ENCODE data around the gene GPR61.

Gene GPR61

DNA sequence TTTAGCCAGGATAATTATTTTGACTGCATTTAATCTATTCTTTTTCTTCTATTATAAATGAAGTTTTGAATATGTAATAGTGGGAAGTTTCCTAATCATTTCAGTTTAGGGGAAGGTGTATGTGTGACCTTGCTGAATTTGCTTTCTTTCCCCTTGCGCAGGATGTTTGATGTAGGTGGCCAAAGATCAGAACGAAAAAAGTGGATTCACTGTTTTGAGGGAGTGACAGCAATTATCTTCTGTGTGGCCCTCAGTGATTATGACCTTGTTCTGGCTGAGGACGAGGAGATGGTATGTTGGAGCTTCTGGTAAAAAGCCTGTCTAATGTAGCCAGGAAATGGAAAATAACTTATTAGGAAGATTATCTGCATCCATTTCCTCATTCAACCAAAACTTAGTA is 46.4 kb downstream of the GPR61 start:
- Histone ChIP-seq H3K4me3 (replicated peaks; ENCODE audit: insufficient read depth, low read length) (no peak overlapping the region), H3K27ac (replicated peaks) (peak overlapping the region; percentile 39; the same call in 1 of the 2 replicates), H3K27me3 (ENCODE audit: insufficient read depth, poor library complexity, severe bottlenecking) (no peaks in the 10 kb centered on the region)
- no peak for DNase-seq (ENCODE audit: low read depth in 1 of 2, low spot score in 1 of 2)
- TF ChIP-seq SPI1 (IDR thresholded peaks at IDR 0.05; ENCODE audit: borderline replicate concordance, low read depth): no peak
- TF ChIP-seq, protein P1, sequence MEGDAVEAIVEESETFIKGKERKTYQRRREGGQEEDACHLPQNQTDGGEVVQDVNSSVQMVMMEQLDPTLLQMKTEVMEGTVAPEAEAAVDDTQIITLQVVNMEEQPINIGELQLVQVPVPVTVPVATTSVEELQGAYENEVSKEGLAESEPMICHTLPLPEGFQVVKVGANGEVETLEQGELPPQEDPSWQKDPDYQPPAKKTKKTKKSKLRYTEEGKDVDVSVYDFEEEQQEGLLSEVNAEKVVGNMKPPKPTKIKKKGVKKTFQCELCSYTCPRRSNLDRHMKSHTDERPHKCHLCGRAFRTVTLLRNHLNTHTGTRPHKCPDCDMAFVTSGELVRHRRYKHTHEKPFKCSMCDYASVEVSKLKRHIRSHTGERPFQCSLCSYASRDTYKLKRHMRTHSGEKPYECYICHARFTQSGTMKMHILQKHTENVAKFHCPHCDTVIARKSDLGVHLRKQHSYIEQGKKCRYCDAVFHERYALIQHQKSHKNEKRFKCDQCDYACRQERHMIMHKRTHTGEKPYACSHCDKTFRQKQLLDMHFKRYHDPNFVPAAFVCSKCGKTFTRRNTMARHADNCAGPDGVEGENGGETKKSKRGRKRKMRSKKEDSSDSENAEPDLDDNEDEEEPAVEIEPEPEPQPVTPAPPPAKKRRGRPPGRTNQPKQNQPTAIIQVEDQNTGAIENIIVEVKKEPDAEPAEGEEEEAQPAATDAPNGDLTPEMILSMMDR (IDR thresholded peaks at IDR 0.05; ENCODE audit: insufficient read depth, low read length): no peak
- no peak for TF ChIP-seq GABPA (IDR thresholded peaks at IDR 0.05; ENCODE audit: low read depth)
- TF ChIP-seq, protein P2, sequence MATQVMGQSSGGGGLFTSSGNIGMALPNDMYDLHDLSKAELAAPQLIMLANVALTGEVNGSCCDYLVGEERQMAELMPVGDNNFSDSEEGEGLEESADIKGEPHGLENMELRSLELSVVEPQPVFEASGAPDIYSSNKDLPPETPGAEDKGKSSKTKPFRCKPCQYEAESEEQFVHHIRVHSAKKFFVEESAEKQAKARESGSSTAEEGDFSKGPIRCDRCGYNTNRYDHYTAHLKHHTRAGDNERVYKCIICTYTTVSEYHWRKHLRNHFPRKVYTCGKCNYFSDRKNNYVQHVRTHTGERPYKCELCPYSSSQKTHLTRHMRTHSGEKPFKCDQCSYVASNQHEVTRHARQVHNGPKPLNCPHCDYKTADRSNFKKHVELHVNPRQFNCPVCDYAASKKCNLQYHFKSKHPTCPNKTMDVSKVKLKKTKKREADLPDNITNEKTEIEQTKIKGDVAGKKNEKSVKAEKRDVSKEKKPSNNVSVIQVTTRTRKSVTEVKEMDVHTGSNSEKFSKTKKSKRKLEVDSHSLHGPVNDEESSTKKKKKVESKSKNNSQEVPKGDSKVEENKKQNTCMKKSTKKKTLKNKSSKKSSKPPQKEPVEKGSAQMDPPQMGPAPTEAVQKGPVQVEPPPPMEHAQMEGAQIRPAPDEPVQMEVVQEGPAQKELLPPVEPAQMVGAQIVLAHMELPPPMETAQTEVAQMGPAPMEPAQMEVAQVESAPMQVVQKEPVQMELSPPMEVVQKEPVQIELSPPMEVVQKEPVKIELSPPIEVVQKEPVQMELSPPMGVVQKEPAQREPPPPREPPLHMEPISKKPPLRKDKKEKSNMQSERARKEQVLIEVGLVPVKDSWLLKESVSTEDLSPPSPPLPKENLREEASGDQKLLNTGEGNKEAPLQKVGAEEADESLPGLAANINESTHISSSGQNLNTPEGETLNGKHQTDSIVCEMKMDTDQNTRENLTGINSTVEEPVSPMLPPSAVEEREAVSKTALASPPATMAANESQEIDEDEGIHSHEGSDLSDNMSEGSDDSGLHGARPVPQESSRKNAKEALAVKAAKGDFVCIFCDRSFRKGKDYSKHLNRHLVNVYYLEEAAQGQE (IDR thresholded peaks at IDR 0.05; ENCODE audit: insufficient replicate concordance, low read depth): no peak
- no peak for TF ChIP-seq POLR2AphosphoS5 (IDR thresholded peaks at IDR 0.05; ENCODE audit: low read depth)

DNA sequence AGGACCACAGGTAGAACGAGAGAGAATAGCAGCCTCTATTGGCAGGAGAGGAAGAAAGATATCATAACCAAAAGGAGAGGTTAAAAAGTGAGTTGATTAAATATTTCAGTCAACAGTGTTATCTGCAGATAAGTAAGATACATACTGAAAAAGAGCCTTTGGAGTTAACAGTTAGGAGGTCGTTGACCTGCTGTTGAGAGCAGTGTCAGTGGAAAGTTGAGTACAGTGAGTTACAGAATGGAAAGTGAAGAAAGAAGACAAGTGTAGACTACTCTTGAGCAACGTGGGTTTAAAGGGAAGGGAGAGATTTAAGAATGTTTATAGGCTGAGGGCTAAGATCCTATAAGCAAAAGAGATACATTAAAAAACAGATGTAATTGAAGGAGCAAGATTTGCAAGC is 49.5 kb downstream of the GPR61 start:
- no peak for DNase-seq (ENCODE audit: low read depth in 1 of 2, low spot score in 1 of 2)

DNA sequence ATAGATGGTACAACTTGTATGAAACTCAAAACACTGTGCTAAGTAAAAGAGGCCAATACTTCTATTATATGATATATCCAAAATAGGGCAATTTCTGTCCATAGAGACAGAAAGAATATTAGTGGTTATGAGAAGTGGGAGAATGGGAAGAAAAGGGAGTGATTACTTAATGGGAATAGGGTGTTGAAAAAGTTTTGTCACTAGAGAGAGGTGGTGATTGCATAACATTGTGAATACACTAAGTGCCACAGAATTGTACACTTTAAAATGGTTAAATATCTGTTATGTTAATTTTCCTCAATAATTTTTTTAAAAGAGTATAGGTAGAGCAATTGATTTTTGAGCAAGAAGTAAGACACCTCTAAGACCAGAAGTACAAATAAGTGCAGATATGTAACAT is 50.0 kb downstream of the GPR61 start:
- TF ChIP-seq, protein P2 (IDR thresholded peaks at IDR 0.05; ENCODE audit: insufficient replicate concordance, low read depth): no peak
- TF ChIP-seq, protein P1 (IDR thresholded peaks at IDR 0.05; ENCODE audit: insufficient read depth, low read length): no peak
- no peak for DNase-seq (ENCODE audit: low read depth in 1 of 2, low spot score in 1 of 2)
- no peaks in the 10 kb centered on the region for H3K27me3 ChIP-seq (ENCODE audit: insufficient read depth, poor library complexity, severe bottlenecking)
- no peak overlapping the region for H3K4me3 ChIP-seq (replicated peaks; ENCODE audit: insufficient read depth, low read length)
- no peak overlapping the region for H3K27ac ChIP-seq (replicated peaks)

More for the DNA sequence above, 49.5 kb downstream of the GPR61 start:
- Histone ChIP-seq H3K27me3 (ENCODE audit: insufficient read depth, poor library complexity, severe bottlenecking) (no peaks in the 10 kb centered on the region), H3K27ac (replicated peaks) (peak overlapping the region; percentile 15; the same call in 1 of the 2 replicates), H3K4me3 (replicated peaks; ENCODE audit: insufficient read depth, low read length) (no peak overlapping the region)
- TF ChIP-seq GABPA (IDR thresholded peaks at IDR 0.05; ENCODE audit: low read depth) (no peak), SPI1 (IDR thresholded peaks at IDR 0.05; ENCODE audit: borderline replicate concordance, low read depth) (no peak)

DNA sequence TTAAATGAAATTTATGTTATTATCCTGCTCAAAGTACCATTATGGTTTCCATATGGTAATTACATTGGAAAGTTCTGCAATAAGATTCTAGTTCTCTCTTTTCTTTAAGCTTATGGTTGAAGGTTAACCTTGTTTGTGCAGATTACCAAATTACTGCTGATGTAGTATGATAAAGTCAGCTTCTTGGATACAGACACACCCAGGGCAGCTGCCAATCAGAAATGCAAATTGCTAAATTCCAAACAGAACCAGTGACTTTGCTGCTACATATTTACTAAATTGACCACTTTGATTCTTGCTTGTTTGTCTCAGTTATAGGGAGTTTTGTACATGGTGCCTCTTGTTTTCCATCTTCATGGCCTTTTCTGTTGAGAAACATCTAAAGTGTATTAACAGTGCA is 53.2 kb downstream of the GPR61 start:
- no peaks in the 10 kb centered on the region for H3K27me3 ChIP-seq (ENCODE audit: insufficient read depth, poor library complexity, severe bottlenecking)
- TF ChIP-seq, protein P2 (IDR thresholded peaks at IDR 0.05; ENCODE audit: insufficient replicate concordance, low read depth): no peak
- TF ChIP-seq, protein P1 (IDR thresholded peaks at IDR 0.05; ENCODE audit: insufficient read depth, low read length): no peak
- TF ChIP-seq GABPA (IDR thresholded peaks at IDR 0.05; ENCODE audit: low read depth) (no peak), SPI1 (IDR thresholded peaks at IDR 0.05; ENCODE audit: borderline replicate concordance, low read depth) (no peak), POLR2AphosphoS5 (IDR thresholded peaks at IDR 0.05; ENCODE audit: low read depth) (no peak)
- no peak overlapping the region for H3K27ac ChIP-seq (replicated peaks)
- no peak for DNase-seq (ENCODE audit: low read depth in 1 of 2, low spot score in 1 of 2)
- no peak overlapping the region for H3K4me3 ChIP-seq (replicated peaks; ENCODE audit: insufficient read depth, low read length)

Measured in HL-60 (cell line).